Transverse colon (tissue), 4 donors: Measurements from ENCODE around the gene WDR19.

Experiments
- CTCF ChIP-seq, 5 experiments: fragments of 200-600 bp in 3 of 5; fragments of 450-650 bp in 2 of 5; sonication (generic) in 3 of 5; IDR thresholded peaks; 1 replicate in 2 of 5; 2 replicates in 3 of 5; pipeline ENCODE4 v1.5.1; 2016 to 2017; ENCODE audit warnings: antibody characterized with exemption in 5 of 5, inconsistent platforms in 3 of 5, mild to moderate bottlenecking in 2 of 5, moderate library complexity in 1 of 5
- POLR2A ChIP-seq: fragments of 450-650 bp; IDR thresholded peaks from one replicate; pipeline ENCODE4 v1.6.1; 2016; ENCODE audit warnings: antibody characterized with exemption, mild to moderate bottlenecking, moderate library complexity
- POLR2AphosphoS5 ChIP-seq, 3 donors: sonication (generic); formaldehyde crosslinking; IDR thresholded peaks; one replicate each; pipeline ENCODE4 v1.6.1; 2016; ENCODE audit warnings: antibody characterized with exemption in 3 of 3

GRCh38 chr4:39295784-39296183, 113.5 kb downstream of the WDR19 start:
- TF ChIP-seq POLR2A (no peak), POLR2AphosphoS5 (IDR thresholded peaks at IDR 0.05) (no peak), CTCF (IDR thresholded peaks at IDR 0.05) (no peak)
